Measurements from ENCODE around the gene CKAP5. TPM values are rescaled to one million over a fixed set of nuclear protein-coding genes. Genes with fewer than 3 reads are reported as not detected.

The CKAP5 gene
- polyA plus RNA-seq, 1 donor (not counting 4 experiments of a cell fraction or from before 2014, with no cell fraction given) = 96.4 TPM

DNA sequence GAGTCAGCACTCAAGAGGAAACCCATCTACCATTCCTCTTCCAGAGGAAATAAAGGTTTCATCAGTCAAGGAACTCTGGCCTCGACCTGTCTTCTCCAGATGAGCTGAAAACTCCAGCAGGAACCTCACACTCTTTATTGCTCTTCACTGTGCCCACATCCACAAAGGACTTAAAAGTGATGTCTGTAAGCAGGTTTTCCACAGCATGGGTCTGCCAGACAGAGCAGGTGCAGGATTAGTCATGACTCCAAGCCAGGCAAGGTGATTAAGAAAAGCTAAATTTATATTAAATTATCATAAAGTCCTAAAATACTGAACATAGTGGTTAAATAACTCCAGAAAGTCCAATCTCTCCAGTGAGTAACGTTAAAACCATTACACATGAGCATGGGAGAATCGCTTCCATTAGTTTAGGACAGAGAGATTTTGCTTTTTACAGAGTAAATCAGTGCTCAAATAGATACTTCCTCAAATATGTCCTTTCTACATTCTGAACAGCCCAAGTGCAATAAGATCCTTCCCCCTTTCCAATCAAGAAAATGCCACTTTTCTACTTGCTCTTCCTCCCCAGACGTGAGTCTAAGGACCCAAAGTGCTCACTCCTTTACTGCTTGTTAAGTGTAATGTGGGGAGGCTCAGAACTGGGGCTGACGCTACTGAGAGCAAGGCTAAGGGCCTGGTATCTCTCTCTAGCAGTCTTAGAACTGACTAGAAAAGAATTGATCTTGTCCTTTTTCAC is 10.7 kb upstream of the CKAP5 start:
- H3K79me2 ChIP-seq (ENCODE audit: control insufficient read depth, insufficient read depth, low read length) = no peaks in the 10 kb centered on the region
- H3K9me3 ChIP-seq (ENCODE audit: control insufficient read depth, low read depth, low read length) = no peaks in the 10 kb centered on the region
- H4K20me1 ChIP-seq (ENCODE audit: control insufficient read depth, extremely low read depth, insufficient read depth, low read length) = no peaks in the 10 kb centered on the region
- H3K4me3 ChIP-seq (ENCODE audit: control insufficient read depth in 2 of 3, extremely low read depth in 1 of 3, insufficient read depth in 2 of 3, low read depth in 1 of 3, low read length in 3 of 3) = no peak overlapping the region
- H3K36me3 ChIP-seq (ENCODE audit: control insufficient read depth in 2 of 2, extremely low read depth in 1 of 2, insufficient read depth in 2 of 2, low read length in 2 of 2) = peaks cover 0 to 3% of the 10 kb centered on the region in 2 experiments
- no peak overlapping the region for H3K4me2 ChIP-seq (ENCODE audit: control insufficient read depth, extremely low read depth, insufficient read depth, low read depth, low read length)
- FAIRE-seq (no peak), DNase-seq (ENCODE audit: low read depth, low spot score) (no peak)
- H3K9ac ChIP-seq (ENCODE audit: control insufficient read depth, extremely low read depth, insufficient read depth, low read length) = no peak overlapping the region
- H3K4me1 ChIP-seq (ENCODE audit: control insufficient read depth, extremely low read depth, insufficient read depth, low read length) = no peaks in the 10 kb centered on the region
- no peak overlapping the region for H3K27ac ChIP-seq (ENCODE audit: control insufficient read depth, insufficient read depth, low read length)
- TF ChIP-seq EZH2 (IDR thresholded peaks at IDR 0.05; ENCODE audit: low read length) = no peak
- TF ChIP-seq, protein P1, sequence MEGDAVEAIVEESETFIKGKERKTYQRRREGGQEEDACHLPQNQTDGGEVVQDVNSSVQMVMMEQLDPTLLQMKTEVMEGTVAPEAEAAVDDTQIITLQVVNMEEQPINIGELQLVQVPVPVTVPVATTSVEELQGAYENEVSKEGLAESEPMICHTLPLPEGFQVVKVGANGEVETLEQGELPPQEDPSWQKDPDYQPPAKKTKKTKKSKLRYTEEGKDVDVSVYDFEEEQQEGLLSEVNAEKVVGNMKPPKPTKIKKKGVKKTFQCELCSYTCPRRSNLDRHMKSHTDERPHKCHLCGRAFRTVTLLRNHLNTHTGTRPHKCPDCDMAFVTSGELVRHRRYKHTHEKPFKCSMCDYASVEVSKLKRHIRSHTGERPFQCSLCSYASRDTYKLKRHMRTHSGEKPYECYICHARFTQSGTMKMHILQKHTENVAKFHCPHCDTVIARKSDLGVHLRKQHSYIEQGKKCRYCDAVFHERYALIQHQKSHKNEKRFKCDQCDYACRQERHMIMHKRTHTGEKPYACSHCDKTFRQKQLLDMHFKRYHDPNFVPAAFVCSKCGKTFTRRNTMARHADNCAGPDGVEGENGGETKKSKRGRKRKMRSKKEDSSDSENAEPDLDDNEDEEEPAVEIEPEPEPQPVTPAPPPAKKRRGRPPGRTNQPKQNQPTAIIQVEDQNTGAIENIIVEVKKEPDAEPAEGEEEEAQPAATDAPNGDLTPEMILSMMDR (optimal IDR thresholded peaks at IDR 0.05 in 1 of 3, IDR thresholded peaks at IDR 0.05 in 1 of 3, conservative IDR thresholded peaks at IDR 0.05 in 1 of 3; ENCODE audit: extremely low read depth in 1 of 3, insufficient read depth in 2 of 3, low read length in 3 of 3) = no peak
- no peaks in the 10 kb centered on the region for H3K27me3 ChIP-seq (ENCODE audit: control insufficient read depth, extremely low read depth, insufficient read depth, low read length)
- dilution Hi-C loops (cut with MboI; ENCODE audit: extremely low pct_ligation_motif_present, low sequenced_read_pairs) = no loop called here
- no peak overlapping the region for H2AFZ ChIP-seq (ENCODE audit: control insufficient read depth, low read length)
- H3K9me1 ChIP-seq (ENCODE audit: control insufficient read depth, extremely low read depth, insufficient read depth, low read length) = no peaks in the 10 kb centered on the region

DNA sequence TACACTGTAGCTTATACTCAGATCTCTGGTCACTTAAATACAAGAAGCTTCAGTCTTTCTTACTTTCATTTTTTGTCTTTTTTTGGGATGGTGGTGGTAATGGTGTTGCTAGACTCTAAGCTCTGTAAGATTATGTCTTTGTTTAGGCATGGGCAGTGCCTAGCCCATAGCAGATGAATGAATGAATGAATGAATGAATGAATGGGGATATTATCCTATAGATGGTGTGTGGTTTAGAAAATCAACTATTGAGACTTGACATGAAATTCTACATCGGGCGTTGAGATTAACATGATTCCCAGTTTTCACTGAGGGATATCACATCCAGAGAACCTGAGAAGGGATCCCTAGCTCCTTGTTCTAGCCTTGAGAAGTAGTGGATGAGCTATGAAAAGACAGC is 9.8 kb upstream of the CKAP5 start:
- FAIRE-seq = no peak
- no peak for TF ChIP-seq EZH2 (IDR thresholded peaks at IDR 0.05; ENCODE audit: low read length)
- TF ChIP-seq, protein P1 (optimal IDR thresholded peaks at IDR 0.05 in 1 of 3, IDR thresholded peaks at IDR 0.05 in 1 of 3, conservative IDR thresholded peaks at IDR 0.05 in 1 of 3; ENCODE audit: extremely low read depth in 1 of 3, insufficient read depth in 2 of 3, low read length in 3 of 3) = no peak
- Histone ChIP-seq H3K4me1 (ENCODE audit: control insufficient read depth, extremely low read depth, insufficient read depth, low read length) (no peaks in the 10 kb centered on the region), H3K4me3 (ENCODE audit: control insufficient read depth in 2 of 3, extremely low read depth in 1 of 3, insufficient read depth in 2 of 3, low read depth in 1 of 3, low read length in 3 of 3) (no peak overlapping the region), H3K36me3 (ENCODE audit: control insufficient read depth in 2 of 2, extremely low read depth in 1 of 2, insufficient read depth in 2 of 2, low read length in 2 of 2) (peaks cover 0 to 3% of the 10 kb centered on the region in 2 experiments), H3K27me3 (ENCODE audit: control insufficient read depth, extremely low read depth, insufficient read depth, low read length) (no peaks in the 10 kb centered on the region), H3K27ac (ENCODE audit: control insufficient read depth, insufficient read depth, low read length) (no peak overlapping the region), H3K9ac (ENCODE audit: control insufficient read depth, extremely low read depth, insufficient read depth, low read length) (no peak overlapping the region), H3K79me2 (ENCODE audit: control insufficient read depth, insufficient read depth, low read length) (no peaks in the 10 kb centered on the region), H4K20me1 (ENCODE audit: control insufficient read depth, extremely low read depth, insufficient read depth, low read length) (no peaks in the 10 kb centered on the region), H3K9me1 (ENCODE audit: control insufficient read depth, extremely low read depth, insufficient read depth, low read length) (no peaks in the 10 kb centered on the region), H3K4me2 (ENCODE audit: control insufficient read depth, extremely low read depth, insufficient read depth, low read depth, low read length) (no peak overlapping the region), H3K9me3 (ENCODE audit: control insufficient read depth, low read depth, low read length) (no peaks in the 10 kb centered on the region), H2AFZ (ENCODE audit: control insufficient read depth, low read length) (no peak overlapping the region)
- dilution Hi-C loops (cut with MboI; ENCODE audit: extremely low pct_ligation_motif_present, low sequenced_read_pairs) = no loop called here
- DNase-seq (ENCODE audit: low read depth, low spot score) = no peak
